Activated naive CD8-positive, alpha-beta T cell (primary cell): ENCODE results near the gene EHMT1.
A peak's percentile ranks its signal among the peaks of the same experiment; 100 is the strongest.
"Not testable (repeated sequence)": the region's sequence is repeated elsewhere in the genome, so short reads cannot be mapped to it uniquely, and the experiment has no call there.

Experiments used
- H3K27ac Mint-ChIP-seq: one replicate; pipeline ENCODE4 v1.8.0; 2021; ENCODE audit warnings: mixed read lengths
- H3K27me3 Mint-ChIP-seq: one replicate; pipeline ENCODE4 v1.8.0; 2021; ENCODE audit warnings: mixed read lengths
- H3K36me3 Mint-ChIP-seq: one replicate; pipeline ENCODE4 v1.8.0; 2021; ENCODE audit warnings: mixed read lengths
- H3K4me1 Mint-ChIP-seq: one replicate; pipeline ENCODE4 v1.8.0; 2021; ENCODE audit warnings: low read depth, mixed read lengths
- H3K4me3 Mint-ChIP-seq: one replicate; pipeline ENCODE4 v1.8.0; 2021; ENCODE audit warnings: mild to moderate bottlenecking, mixed read lengths
- H3K9me3 Mint-ChIP-seq: one replicate; pipeline ENCODE4 v1.8.0; 2021; ENCODE audit warnings: low read depth, mixed read lengths

Gene EHMT1

DNA sequence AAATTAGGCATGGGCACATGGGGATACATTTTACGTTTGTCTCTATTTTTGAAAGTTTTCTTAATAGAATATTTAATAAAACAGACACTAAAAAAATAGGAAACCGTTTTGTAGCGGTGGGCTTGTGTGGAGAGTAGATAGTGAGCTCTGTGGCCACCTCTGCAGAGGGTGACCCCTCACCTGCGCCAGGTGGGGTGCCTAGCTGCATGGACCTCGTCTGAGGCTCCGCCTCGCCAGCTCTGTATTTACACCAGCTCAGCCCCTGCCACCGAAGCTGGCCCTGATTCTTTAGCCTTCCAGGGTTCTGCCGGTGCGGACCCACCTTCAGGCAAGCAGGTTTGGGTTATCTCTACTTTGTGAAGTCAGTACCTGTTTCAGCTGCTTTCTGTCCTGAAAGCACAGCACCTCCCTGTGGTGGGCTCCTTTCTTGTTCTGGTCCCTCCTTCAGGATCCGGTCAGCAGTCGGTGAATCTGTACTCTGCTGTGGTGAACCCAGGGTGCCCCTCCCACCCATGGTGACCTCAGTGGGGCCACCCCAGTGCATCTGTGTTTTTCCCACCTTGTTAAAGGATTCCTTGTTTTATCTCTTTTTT, 153.6 kb downstream of the EHMT1 start:
- H3K4me3 Mint-ChIP-seq = no peak overlapping the region
- H3K27ac Mint-ChIP-seq = no peak overlapping the region
- H3K27me3 Mint-ChIP-seq = no peaks in the 10 kb centered on the region
- H3K36me3 Mint-ChIP-seq = peaks cover 18% of the 10 kb centered on the region
- H3K4me1 Mint-ChIP-seq = no peaks in the 10 kb centered on the region
- H3K9me3 Mint-ChIP-seq = peaks cover 5% of the 10 kb centered on the region

DNA sequence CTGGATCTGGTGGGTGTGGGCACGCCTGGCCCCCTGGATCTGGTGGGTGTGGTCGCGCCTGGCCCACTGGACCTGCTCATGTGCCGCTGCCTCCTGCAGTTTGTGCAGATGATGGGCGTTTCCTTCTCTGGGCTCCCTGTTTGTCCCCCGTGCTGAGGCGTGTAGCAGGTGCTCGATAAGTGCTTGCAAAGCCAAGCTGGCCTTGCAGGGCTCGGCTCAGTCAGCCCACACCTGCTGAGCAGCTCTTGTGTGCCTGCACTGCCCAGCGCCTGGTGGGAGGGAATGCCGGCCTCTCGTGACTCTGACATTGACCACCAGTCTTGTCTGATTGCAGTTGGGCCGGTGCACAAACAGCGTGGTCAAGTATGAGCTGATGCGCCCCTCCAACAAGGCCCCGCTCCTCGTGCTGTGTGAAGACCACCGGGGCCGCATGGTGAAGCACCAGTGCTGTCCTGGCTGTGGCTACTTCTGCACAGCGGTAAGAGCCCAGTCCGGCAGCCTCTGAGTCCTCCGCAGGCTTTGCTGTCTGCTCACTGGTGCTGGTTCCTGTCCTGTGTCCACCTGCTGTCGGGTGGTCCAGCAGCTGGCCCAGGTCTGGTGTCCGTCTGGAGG, 156.1 kb downstream of the EHMT1 start:
- Mint-ChIP-seq H3K27me3 (no peaks in the 10 kb centered on the region), H3K4me1 (no peaks in the 10 kb centered on the region), H3K36me3 (peaks cover 10% of the 10 kb centered on the region), H3K9me3 (peaks cover 5% of the 10 kb centered on the region), H3K27ac (no peak overlapping the region), H3K4me3 (no peak overlapping the region)

GRCh38 chr9:137776306-137776995, 157.6 kb downstream of the EHMT1 start:
- no peaks in the 10 kb centered on the region for H3K27me3 Mint-ChIP-seq
- no peaks in the 10 kb centered on the region for H3K9me3 Mint-ChIP-seq
- no peak overlapping the region for H3K27ac Mint-ChIP-seq
- no peak overlapping the region for H3K4me3 Mint-ChIP-seq
- no peaks in the 10 kb centered on the region for H3K36me3 Mint-ChIP-seq
- no peaks in the 10 kb centered on the region for H3K4me1 Mint-ChIP-seq

- H3K9me3 Mint-ChIP-seq = no peaks in the 10 kb centered on the region
- H3K27ac Mint-ChIP-seq = no peak overlapping the region
- H3K4me3 Mint-ChIP-seq = no peak overlapping the region
- H3K36me3 Mint-ChIP-seq = peaks cover under 1% of the 10 kb centered on the region
- no peaks in the 10 kb centered on the region for H3K27me3 Mint-ChIP-seq
- H3K4me1 Mint-ChIP-seq = no peaks in the 10 kb centered on the region
These were observed 159.0 kb downstream of the EHMT1 start for GRCh38 chr9:137777761-137778160.

DNA sequence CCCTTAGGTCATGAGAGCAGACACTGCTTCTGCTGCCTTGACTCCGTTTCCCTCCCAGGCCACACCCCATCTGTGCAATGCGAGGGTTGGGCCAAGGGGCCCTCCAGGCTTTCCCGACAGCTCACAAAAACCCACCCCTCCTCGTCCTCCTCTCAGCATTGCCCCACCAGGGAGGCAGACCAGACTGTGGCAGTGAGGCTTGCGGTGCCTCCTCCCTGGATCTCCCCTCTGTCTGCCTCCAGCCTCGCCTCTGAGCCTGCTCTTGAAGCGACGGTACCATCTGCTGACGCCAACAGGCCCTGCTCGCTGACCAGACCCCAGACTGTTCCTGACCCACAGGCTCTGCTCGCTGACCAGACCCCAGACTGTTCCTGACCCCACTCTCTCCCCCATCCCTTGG, 159.5 kb downstream of the EHMT1 start:
- Mint-ChIP-seq H3K36me3 (peaks cover 3% of the 10 kb centered on the region), H3K4me1 (no peaks in the 10 kb centered on the region), H3K27ac (no peak overlapping the region), H3K4me3 (no peak overlapping the region), H3K9me3 (no peaks in the 10 kb centered on the region), H3K27me3 (no peaks in the 10 kb centered on the region)

- Mint-ChIP-seq H3K27me3 (no peaks in the 10 kb centered on the region), H3K27ac (no peak overlapping the region), H3K4me3 (no peak overlapping the region), H3K4me1 (no peaks in the 10 kb centered on the region), H3K36me3 (peaks cover 3% of the 10 kb centered on the region), H3K9me3 (no peaks in the 10 kb centered on the region)
These were observed 160.1 kb downstream of the EHMT1 start for GRCh38 chr9:137778914-137779313.

DNA sequence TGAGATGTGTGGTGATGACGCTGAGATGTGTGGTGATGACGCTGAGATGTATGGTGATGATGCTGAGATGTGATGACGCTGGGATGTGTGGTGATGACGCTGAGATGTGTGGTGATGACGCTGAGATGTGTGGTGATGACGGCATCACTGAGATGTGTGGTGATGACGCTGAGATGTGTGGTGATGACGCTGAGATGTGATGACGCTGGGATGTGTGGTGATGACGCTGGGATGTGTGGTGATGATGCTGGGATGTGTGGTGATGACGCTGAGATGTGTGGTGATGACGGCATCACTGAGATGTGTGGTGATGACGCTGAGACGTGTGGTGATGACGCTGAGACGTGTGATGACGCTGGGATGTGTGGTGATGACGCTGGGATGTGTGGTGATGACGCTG, 161.2 kb downstream of the EHMT1 start:
- H3K4me1 Mint-ChIP-seq, H3K36me3 Mint-ChIP-seq, H3K27me3 Mint-ChIP-seq, H3K4me3 Mint-ChIP-seq, H3K9me3 Mint-ChIP-seq, H3K27ac Mint-ChIP-seq: not testable (repeated sequence)

DNA sequence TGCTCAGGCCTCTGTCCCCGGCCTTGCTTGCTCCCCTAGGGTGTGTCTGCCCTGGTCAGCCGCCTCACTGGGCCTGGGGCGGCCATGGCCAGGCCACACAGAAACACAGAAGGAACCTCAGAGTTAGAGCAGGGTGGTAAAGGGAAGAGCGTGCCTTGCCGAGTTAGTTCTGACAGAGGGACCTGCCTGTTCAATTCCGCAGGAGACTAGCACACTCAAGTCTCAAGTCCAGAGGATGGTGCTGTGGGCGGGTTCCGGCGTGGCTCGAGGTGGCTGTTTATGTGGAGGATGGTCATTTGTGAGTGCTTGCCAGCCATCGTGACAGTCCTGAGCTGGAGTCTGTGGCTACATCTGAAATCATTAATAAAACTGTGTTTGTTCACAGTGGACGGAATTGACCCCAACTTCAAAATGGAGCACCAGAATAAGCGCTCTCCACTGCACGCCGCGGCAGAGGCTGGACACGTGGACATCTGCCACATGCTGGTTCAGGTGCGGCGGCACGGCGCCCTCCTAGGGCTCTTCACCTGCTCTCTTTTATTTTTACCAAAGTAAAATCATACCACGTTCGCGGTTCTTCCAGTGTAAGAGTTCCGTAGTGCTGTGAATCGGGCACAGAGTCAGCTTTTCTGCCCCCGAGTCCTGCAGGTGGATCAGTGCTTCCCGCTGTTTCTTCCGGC, 163.2 kb downstream of the EHMT1 start:
- no peaks in the 10 kb centered on the region for H3K27me3 Mint-ChIP-seq
- peaks cover 2% of the 10 kb centered on the region for H3K4me1 Mint-ChIP-seq
- peaks cover 3% of the 10 kb centered on the region for H3K36me3 Mint-ChIP-seq
- H3K27ac Mint-ChIP-seq = peak overlapping the region; percentile 28
- no peaks in the 10 kb centered on the region for H3K9me3 Mint-ChIP-seq
- no peak overlapping the region for H3K4me3 Mint-ChIP-seq

DNA sequence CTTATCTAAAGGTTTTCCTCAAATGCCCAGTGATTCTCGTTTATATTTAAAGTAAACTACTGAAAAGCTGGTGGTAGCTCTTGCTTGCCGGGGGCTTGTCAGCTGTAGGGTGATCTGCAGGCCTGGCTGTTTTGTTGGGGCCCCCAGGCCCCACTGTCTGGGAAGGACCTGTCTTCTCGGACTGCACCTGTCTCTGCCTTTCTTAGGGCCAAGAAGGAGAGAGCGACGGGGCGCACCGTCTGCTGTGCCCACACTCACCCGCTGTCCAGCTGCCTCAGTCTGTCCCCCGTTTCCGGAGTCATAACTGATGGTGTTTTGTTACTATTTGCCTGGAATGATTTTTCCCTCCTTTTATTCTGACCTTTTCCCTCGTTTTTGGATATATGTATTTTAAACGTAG, 164.7 kb downstream of the EHMT1 start:
- Mint-ChIP-seq H3K27ac (no peak overlapping the region), H3K4me1 (peaks cover 2% of the 10 kb centered on the region), H3K9me3 (no peaks in the 10 kb centered on the region), H3K27me3 (no peaks in the 10 kb centered on the region), H3K36me3 (peaks cover 3% of the 10 kb centered on the region), H3K4me3 (no peak overlapping the region)

GRCh38 chr9:137784046-137784445, 165.2 kb downstream of the EHMT1 start:
- H3K36me3 Mint-ChIP-seq = peaks cover 3% of the 10 kb centered on the region
- H3K4me3 Mint-ChIP-seq = no peak overlapping the region
- H3K4me1 Mint-ChIP-seq = peaks cover 2% of the 10 kb centered on the region
- no peak overlapping the region for H3K27ac Mint-ChIP-seq
- H3K27me3 Mint-ChIP-seq = no peaks in the 10 kb centered on the region
- no peaks in the 10 kb centered on the region for H3K9me3 Mint-ChIP-seq

DNA sequence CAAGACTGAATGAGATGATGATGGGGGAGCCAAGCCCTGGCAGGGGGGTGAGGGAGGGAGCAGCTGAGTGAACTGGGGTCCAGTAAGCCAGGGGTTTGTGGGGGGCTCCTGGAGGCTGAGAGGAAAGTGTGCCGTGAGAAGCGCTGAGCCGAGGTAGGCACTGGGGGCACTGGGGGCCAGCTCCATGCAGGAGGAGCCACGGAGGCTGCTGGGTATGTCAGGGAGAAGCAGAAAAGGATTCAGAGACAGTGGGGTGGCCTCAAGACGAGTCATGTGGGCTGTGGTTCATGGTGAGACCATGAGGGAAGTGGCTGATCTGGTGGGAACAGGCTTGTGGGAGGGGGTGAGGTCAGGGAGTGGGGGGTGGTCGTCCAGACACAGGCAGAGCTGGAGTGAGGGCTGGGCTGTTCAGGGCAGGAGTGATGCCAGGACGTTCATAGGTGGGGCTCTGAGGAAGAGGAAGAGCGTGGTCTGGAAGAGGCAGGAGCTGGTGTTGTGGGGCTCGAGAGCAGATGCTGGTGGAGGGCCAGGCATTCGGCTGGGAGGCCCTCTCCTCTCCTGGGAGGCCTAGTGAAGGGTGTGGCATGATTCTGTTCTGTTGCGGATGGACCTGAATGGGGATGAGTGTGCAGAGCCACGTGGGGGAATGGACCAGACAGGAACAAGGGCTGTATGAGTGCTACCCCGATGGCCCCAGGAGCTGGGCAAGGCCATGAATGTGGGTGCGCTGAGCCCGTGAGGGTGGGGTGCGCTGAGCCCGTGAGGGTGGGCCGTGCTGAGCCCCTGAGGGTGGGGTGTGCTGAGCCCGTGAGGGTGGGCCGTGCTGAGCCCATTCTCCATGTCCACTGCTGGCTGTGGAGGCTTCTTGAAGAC, 166.1 kb downstream of the EHMT1 start:
- peaks cover 3% of the 10 kb centered on the region for H3K36me3 Mint-ChIP-seq
- H3K4me1 Mint-ChIP-seq = peaks cover 2% of the 10 kb centered on the region
- H3K27me3 Mint-ChIP-seq = no peaks in the 10 kb centered on the region
- H3K9me3 Mint-ChIP-seq = no peaks in the 10 kb centered on the region
- no peak overlapping the region for H3K4me3 Mint-ChIP-seq
- no peak overlapping the region for H3K27ac Mint-ChIP-seq

DNA sequence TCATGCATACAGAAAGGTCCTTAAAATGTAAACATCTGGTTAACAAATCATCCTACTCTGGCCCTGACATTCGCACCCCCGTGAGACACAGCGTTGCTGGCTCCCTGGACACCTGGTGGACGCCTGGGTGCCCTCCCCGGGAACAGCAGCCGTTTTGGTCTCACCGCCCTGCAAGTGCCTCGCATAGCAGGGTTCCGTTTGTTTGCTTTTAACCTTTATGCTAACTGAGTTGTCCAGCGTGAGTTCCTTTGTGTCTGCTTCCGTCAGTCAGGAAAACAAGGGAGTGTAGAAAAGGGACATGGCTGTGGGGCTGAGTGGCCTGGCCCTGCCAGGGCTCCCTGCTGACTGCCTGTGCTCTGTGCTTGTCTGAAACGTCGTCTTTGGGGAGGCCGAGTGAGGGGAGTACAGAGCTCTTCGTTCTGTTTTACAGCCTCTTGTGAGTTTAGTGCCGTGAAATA, 166.9 kb downstream of the EHMT1 start:
- Mint-ChIP-seq H3K36me3 (peaks cover 3% of the 10 kb centered on the region), H3K27me3 (no peaks in the 10 kb centered on the region), H3K4me1 (peaks cover 2% of the 10 kb centered on the region), H3K4me3 (no peak overlapping the region), H3K27ac (no peak overlapping the region), H3K9me3 (no peaks in the 10 kb centered on the region)

DNA sequence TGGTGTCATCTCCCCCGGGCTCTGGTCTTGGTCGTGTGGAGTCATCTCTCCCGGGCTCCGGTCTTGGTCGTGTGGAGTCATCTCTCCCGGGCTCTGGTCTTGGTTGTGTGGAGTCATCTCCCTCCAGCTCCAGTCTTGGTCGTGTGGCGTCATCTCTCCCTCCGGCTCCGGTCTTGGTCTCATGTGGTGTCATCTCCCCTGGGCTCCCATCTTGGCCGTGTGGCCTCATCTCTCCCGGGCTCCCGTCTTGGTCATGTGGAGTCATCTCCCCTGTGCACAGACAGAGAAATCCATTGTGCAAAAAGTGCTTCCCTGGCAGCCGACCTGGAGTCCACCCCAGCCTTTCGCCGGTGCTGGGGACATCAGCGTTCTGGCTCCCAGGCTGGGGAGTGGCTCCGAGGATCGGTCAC, 167.7 kb downstream of the EHMT1 start:
- Mint-ChIP-seq H3K27me3 (no peaks in the 10 kb centered on the region), H3K4me3 (no peak overlapping the region), H3K36me3 (peaks cover 8% of the 10 kb centered on the region), H3K9me3 (no peaks in the 10 kb centered on the region), H3K4me1 (peaks cover 2% of the 10 kb centered on the region), H3K27ac (no peak overlapping the region)

- no peaks in the 10 kb centered on the region for H3K27me3 Mint-ChIP-seq
- H3K27ac Mint-ChIP-seq = no peak overlapping the region
- peaks cover 8% of the 10 kb centered on the region for H3K36me3 Mint-ChIP-seq
- peaks cover 2% of the 10 kb centered on the region for H3K4me1 Mint-ChIP-seq
- H3K4me3 Mint-ChIP-seq = no peak overlapping the region
- no peaks in the 10 kb centered on the region for H3K9me3 Mint-ChIP-seq
These were observed 168.6 kb downstream of the EHMT1 start for GRCh38 chr9:137787381-137787780.
